K562 (cell line): ENCODE data around the gene ARV1. TPM values are rescaled to one million over a fixed set of nuclear protein-coding genes. Genes with fewer than 3 reads are reported as not detected.

Source experiments
- microRNA counts: library from miRNA; unstranded; fragments of <30 nt; microRNA quantifications from one replicate; lab custom pipeline; 2016
- polyA plus RNA-seq, 8 experiments: library from polyadenylated mRNA; depleted of rRNA in 4 of 8; stranded (reverse) in 5 of 8; unstranded in 3 of 8; fragments of >200 nt; fragmentation: Nextera tagmentation in 2 of 8; fragmentation: Illumina TruSeq in 1 of 8; extraction: Ambion mirVana in 2 of 8; extraction: Trizol in 1 of 8; gene quantifications; 2 replicates each; pipeline versions ENCODE4 v1.2.1 to v1.2.3, GENCODE V29; 2011 to 2014; ENCODE audit warnings: inconsistent platforms in 1 of 8, missing spikeins in 1 of 8
- total RNA-seq, 7 experiments: library from RNA; depleted of rRNA in 6 of 7; stranded (reverse); fragments of >200 nt in 6 of 7; fragmentation: Illumina TruSeq in 2 of 7; extraction: Trizol in 2 of 7; gene quantifications; 2 replicates each; pipeline versions ENCODE4 v1.2.1 to v1.2.3, GENCODE V29; 2011 to 2021; ENCODE audit warnings: low replicate concordance in 1 of 7

The ARV1 gene
- total and polyA plus RNA-seq, 9 of the 15 experiments (the other 6 are each of a cell fraction or from before 2014, with no cell fraction given): 54.8 to 139 (median 74.0) TPM

MicroRNAs encoded within 50 kb of the gene (microRNA counts, 767-probe panel; counts per million panel counts)
- not detected for microRNA hsa-miR-1182 (lab: Ali Mortazavi, UCI)

Other genes with a start within 250 kb of the ARV1 start
- not detected in 2 replicates for gene CAPN9, start 231.7 kb upstream of the ARV1 start, total RNA-seq (2014; rRNA removed)
- not detected in 2 replicates for gene CAPN9, start 231.7 kb upstream of the ARV1 start, total RNA-seq (2014; rRNA removed; fragmentation: Illumina TruSeq; extraction: Trizol)
- not detected in 2 replicates for gene CAPN9, start 231.7 kb upstream of the ARV1 start, total RNA-seq (2015; rRNA removed; fragmentation: Illumina TruSeq; extraction: Trizol)
- gene CAPN9, start 231.7 kb upstream of the ARV1 start, total RNA-seq (2021): not detected in 2 replicates
- not detected in 2 replicates for gene CAPN9, start 231.7 kb upstream of the ARV1 start, polyA plus RNA-seq (2011; rRNA removed)
- gene CAPN9, start 231.7 kb upstream of the ARV1 start, polyA plus RNA-seq (2014; fragmentation: Illumina TruSeq; extraction: Trizol): not detected in 2 replicates
- not detected for gene CAPN9, start 231.7 kb upstream of the ARV1 start, polyA plus RNA-seq (2014; fragmentation: Nextera tagmentation; extraction: Ambion mirVana)
- gene CAPN9, start 231.7 kb upstream of the ARV1 start, polyA plus RNA-seq (2014; rRNA removed): not detected in 2 replicates
- gene C1orf198, start 110.6 kb upstream of the ARV1 start, total RNA-seq (2014; rRNA removed): 10.8 and 11.9 TPM in 2 replicates
- gene C1orf198, start 110.6 kb upstream of the ARV1 start, total RNA-seq (2014; rRNA removed; fragmentation: Illumina TruSeq; extraction: Trizol): 7.6 and 7.9 TPM in 2 replicates
- gene C1orf198, start 110.6 kb upstream of the ARV1 start, total RNA-seq (2015; rRNA removed; fragmentation: Illumina TruSeq; extraction: Trizol): 9.5 and 10.2 TPM in 2 replicates
- gene C1orf198, start 110.6 kb upstream of the ARV1 start, total RNA-seq (2021): 13.4 and 15.3 TPM in 2 replicates
- gene C1orf198, start 110.6 kb upstream of the ARV1 start, polyA plus RNA-seq (2011; rRNA removed): 8.6 and 15.1 TPM in 2 replicates
- 10.7 and 11.2 TPM in 2 replicates for gene C1orf198, start 110.6 kb upstream of the ARV1 start, polyA plus RNA-seq (2014; fragmentation: Illumina TruSeq; extraction: Trizol)
- 1 to 10 TPM; 2.0 to 2.2 TPM for gene C1orf198, start 110.6 kb upstream of the ARV1 start, polyA plus RNA-seq (2014; fragmentation: Nextera tagmentation; extraction: Ambion mirVana)
- gene C1orf198, start 110.6 kb upstream of the ARV1 start, polyA plus RNA-seq (2014; rRNA removed): 10.4 and 13.5 TPM in 2 replicates
- 6.2 and 7.9 TPM in 2 replicates for gene TTC13, start 233 bp upstream of the ARV1 start, total RNA-seq (2014; rRNA removed)
- gene TTC13, start 233 bp upstream of the ARV1 start, total RNA-seq (2014; rRNA removed; fragmentation: Illumina TruSeq; extraction: Trizol): 7.6 and 9.1 TPM in 2 replicates
- gene TTC13, start 233 bp upstream of the ARV1 start, total RNA-seq (2015; rRNA removed; fragmentation: Illumina TruSeq; extraction: Trizol): 9.0 and 12.2 TPM in 2 replicates
- gene TTC13, start 233 bp upstream of the ARV1 start, total RNA-seq (2021): 10.9 and 12.3 TPM in 2 replicates
- 7.4 and 9.6 TPM in 2 replicates for gene TTC13, start 233 bp upstream of the ARV1 start, polyA plus RNA-seq (2011; rRNA removed)
- gene TTC13, start 233 bp upstream of the ARV1 start, polyA plus RNA-seq (2014; fragmentation: Illumina TruSeq; extraction: Trizol): 10.4 and 13.8 TPM in 2 replicates
- gene TTC13, start 233 bp upstream of the ARV1 start, polyA plus RNA-seq (2014; fragmentation: Nextera tagmentation; extraction: Ambion mirVana): 1 to 10 TPM; 1.7 to 2.2 TPM
- 9.6 and 11.4 TPM in 2 replicates for gene TTC13, start 233 bp upstream of the ARV1 start, polyA plus RNA-seq (2014; rRNA removed)
- gene FAM89A, start 61.2 kb downstream of the ARV1 start, total RNA-seq (2014; rRNA removed): 66.2 TPM in 2 replicates
- 43.3 and 43.5 TPM in 2 replicates for gene FAM89A, start 61.2 kb downstream of the ARV1 start, total RNA-seq (2014; rRNA removed; fragmentation: Illumina TruSeq; extraction: Trizol)
- 25.1 and 29.3 TPM in 2 replicates for gene FAM89A, start 61.2 kb downstream of the ARV1 start, total RNA-seq (2015; rRNA removed; fragmentation: Illumina TruSeq; extraction: Trizol)
- gene FAM89A, start 61.2 kb downstream of the ARV1 start, total RNA-seq (2021): 56.5 and 56.9 TPM in 2 replicates
- gene FAM89A, start 61.2 kb downstream of the ARV1 start, polyA plus RNA-seq (2011; rRNA removed): 25.6 and 45.4 TPM in 2 replicates
- gene FAM89A, start 61.2 kb downstream of the ARV1 start, polyA plus RNA-seq (2014; fragmentation: Illumina TruSeq; extraction: Trizol): 41.0 and 42.1 TPM in 2 replicates
- gene FAM89A, start 61.2 kb downstream of the ARV1 start, polyA plus RNA-seq (2014; fragmentation: Nextera tagmentation; extraction: Ambion mirVana): 10 to 100 TPM in 1 of 2 experiments, 1 to 10 TPM in 1; 8.7 to 13.3 TPM
- gene FAM89A, start 61.2 kb downstream of the ARV1 start, polyA plus RNA-seq (2014; rRNA removed): 54.5 and 56.0 TPM in 2 replicates
- gene TRIM67, start 183.0 kb downstream of the ARV1 start, total RNA-seq (2014; rRNA removed): 0.24 and 0.59 TPM in 2 replicates
- gene TRIM67, start 183.0 kb downstream of the ARV1 start, total RNA-seq (2014; rRNA removed; fragmentation: Illumina TruSeq; extraction: Trizol): 0.11 and 0.13 TPM in 2 replicates
- 0.33 and 0.34 TPM in 2 replicates for gene TRIM67, start 183.0 kb downstream of the ARV1 start, total RNA-seq (2015; rRNA removed; fragmentation: Illumina TruSeq; extraction: Trizol)
- 0.36 and 0.60 TPM in 2 replicates for gene TRIM67, start 183.0 kb downstream of the ARV1 start, total RNA-seq (2021)
- 0.01 and 0.06 TPM in 2 replicates for gene TRIM67, start 183.0 kb downstream of the ARV1 start, polyA plus RNA-seq (2011; rRNA removed)
- 0.25 and 0.31 TPM in 2 replicates for gene TRIM67, start 183.0 kb downstream of the ARV1 start, polyA plus RNA-seq (2014; fragmentation: Illumina TruSeq; extraction: Trizol)
- under 1 TPM; 0.04 TPM for gene TRIM67, start 183.0 kb downstream of the ARV1 start, polyA plus RNA-seq (2014; fragmentation: Nextera tagmentation; extraction: Ambion mirVana)
- 0.22 and 0.60 TPM in 2 replicates for gene TRIM67, start 183.0 kb downstream of the ARV1 start, polyA plus RNA-seq (2014; rRNA removed)